ENCODE measurements around the gene GPR183. TPM values are rescaled to one million over a fixed set of nuclear protein-coding genes. Genes with fewer than 3 reads are reported as not detected.

GPR183 gene
- total RNA-seq, 1 experiment from 2014 or later = 0.15 TPM

GRCh38 chr13:99344610-99345208, 37.5 kb upstream of the GPR183 start:
- no peaks in the 10 kb centered on the region; the same call in 1 of the 2 replicates for H3K36me3 ChIP-seq (ENCODE audit: control insufficient read depth, insufficient read depth, low read length)
- DNase-seq (ENCODE audit: low read depth, low spot score) (no peak), ATAC-seq (no peak)
- no TSS peak for BruUV-seq (replicated peaks)
- H3K4me1 ChIP-seq (ENCODE audit: control insufficient read depth, insufficient read depth, low read length) = no peaks in the 10 kb centered on the region
- ChIA-PET CTCF (no interaction called here), POLR2A (no interaction called here)
- H3K27ac ChIP-seq (ENCODE audit: low read length) = no peak overlapping the region
- in situ Hi-C loops (cut with HindIII; ENCODE audit: low pct_unique_long_range_greater_than_20kb, low sequenced_read_pairs) = no loop called here
- no peak overlapping the region for H3K4me3 ChIP-seq (ENCODE audit: low read depth in 2 of 2, low read length in 2 of 2)
- no peaks in the 10 kb centered on the region for H3K9me3 ChIP-seq (ENCODE audit: control insufficient read depth, insufficient read depth, low read depth, low read length)
- intact Hi-C loops (cut with micrococcal nuclease; ENCODE audit: unreplicated experiment) = no loop called here
- TF ChIP-seq REST (IDR thresholded peaks at IDR 0.05; ENCODE audit: insufficient read depth in 1 of 2, low read depth in 2 of 2, low read length in 1 of 2) (no peak), CTCF (IDR thresholded peaks at IDR 0.05) (no peak), POLR2AphosphoS5 (IDR thresholded peaks at IDR 0.05; ENCODE audit: low read depth, low read length) (no peak), SIN3A (IDR thresholded peaks at IDR 0.05; ENCODE audit: borderline replicate concordance, insufficient read depth, low read depth, low read length) (no peak), TCF7L2 (IDR thresholded peaks at IDR 0.05; ENCODE audit: low read depth, low read length) (no peak)
- H3K27me3 ChIP-seq (ENCODE audit: control insufficient read depth, insufficient read depth, low read length) = no peaks in the 10 kb centered on the region

GRCh38 chr13:99342723-99343315, 35.6 kb upstream of the GPR183 start:
- intact Hi-C loops (cut with micrococcal nuclease; ENCODE audit: unreplicated experiment) = no loop called here
- H3K9me3 ChIP-seq (ENCODE audit: control insufficient read depth, insufficient read depth, low read depth, low read length) = no peaks in the 10 kb centered on the region
- no TSS peak for BruUV-seq (replicated peaks)
- DNase-seq (ENCODE audit: low read depth, low spot score) (no peak), ATAC-seq (no peak)
- in situ Hi-C loops (cut with HindIII; ENCODE audit: low pct_unique_long_range_greater_than_20kb, low sequenced_read_pairs) = no loop called here
- no peaks in the 10 kb centered on the region for H3K4me1 ChIP-seq (ENCODE audit: control insufficient read depth, insufficient read depth, low read length)
- no peak overlapping the region for H3K27ac ChIP-seq (ENCODE audit: low read length)
- POLR2A ChIA-PET = no interaction called here
- no peaks in the 10 kb centered on the region; the same call in 1 of the 2 replicates for H3K36me3 ChIP-seq (ENCODE audit: control insufficient read depth, insufficient read depth, low read length)
- CTCF ChIA-PET = no interaction called here
- no peak overlapping the region for H3K4me3 ChIP-seq (ENCODE audit: low read depth in 2 of 2, low read length in 2 of 2)
- no peaks in the 10 kb centered on the region for H3K27me3 ChIP-seq (ENCODE audit: control insufficient read depth, insufficient read depth, low read length)
- TF ChIP-seq SIN3A (IDR thresholded peaks at IDR 0.05; ENCODE audit: borderline replicate concordance, insufficient read depth, low read depth, low read length) = no peak

Data from Panc1 (cell line).